UCSD-AML1 (cell line): Measurements from ENCODE around the gene TIMP1.
A peak's percentile ranks its signal among the peaks of the same experiment; 100 is the strongest.

ENCODE experiments used
- DNase-seq: peaks from one replicate; lab custom pipeline; 2025; ENCODE audit not compliant: unreplicated experiment; lab: John Stamatoyannopoulos, UW

The TIMP1 gene

DNA sequence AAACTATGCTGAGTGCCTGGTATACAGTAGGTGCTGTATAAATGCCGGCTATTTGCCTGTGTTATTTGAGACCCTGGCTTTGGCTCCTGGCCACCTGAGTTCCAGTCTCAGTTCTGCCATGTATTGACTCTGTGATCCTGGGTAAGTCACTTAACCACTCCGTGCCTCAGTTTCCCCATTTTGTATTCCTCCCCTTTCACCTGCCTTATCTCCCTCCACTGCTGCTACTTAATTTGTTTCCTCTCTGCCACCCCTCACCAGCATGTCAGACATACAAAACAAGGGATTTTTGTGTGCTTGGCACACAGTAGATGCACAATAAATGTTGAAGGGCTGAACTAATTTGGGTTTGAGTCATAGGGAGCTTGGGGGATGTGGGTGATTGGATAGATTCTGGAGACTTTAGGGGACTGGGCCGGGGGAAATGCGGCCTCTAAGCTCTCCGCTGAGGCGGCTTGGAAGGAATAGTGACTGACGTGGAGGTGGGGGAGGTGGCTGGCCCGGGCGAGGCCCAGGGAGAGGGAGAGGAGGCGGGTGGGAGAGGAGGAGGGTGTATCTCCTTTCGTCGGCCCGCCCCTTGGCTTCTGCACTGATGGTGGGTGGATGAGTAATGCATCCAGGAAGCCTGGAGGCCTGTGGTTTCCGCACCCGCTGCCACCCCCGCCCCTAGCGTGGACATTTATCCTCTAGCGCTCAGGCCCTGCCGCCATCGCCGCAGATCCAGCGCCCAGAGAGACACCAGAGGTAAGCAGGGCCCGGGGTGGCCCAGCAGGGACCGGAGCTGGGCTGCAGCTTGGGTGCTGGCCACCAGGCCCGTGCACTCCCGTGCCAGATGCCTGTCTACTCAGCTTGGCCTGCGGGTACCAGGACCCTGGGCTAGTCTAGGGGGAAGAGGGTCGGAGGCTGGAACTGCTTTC, at the start of gene TIMP1:
TIMP1 (plus strand) TSS at position 706 of the 917 bp plus-strand sequence. CDS start 980 bp downstream, outside the sequence.
- peak; percentile 93 for DNase-seq

GRCh38 chrX:47539860-47540259, 42.4 kb upstream of the TIMP1 start:
- no peak for DNase-seq

DNA sequence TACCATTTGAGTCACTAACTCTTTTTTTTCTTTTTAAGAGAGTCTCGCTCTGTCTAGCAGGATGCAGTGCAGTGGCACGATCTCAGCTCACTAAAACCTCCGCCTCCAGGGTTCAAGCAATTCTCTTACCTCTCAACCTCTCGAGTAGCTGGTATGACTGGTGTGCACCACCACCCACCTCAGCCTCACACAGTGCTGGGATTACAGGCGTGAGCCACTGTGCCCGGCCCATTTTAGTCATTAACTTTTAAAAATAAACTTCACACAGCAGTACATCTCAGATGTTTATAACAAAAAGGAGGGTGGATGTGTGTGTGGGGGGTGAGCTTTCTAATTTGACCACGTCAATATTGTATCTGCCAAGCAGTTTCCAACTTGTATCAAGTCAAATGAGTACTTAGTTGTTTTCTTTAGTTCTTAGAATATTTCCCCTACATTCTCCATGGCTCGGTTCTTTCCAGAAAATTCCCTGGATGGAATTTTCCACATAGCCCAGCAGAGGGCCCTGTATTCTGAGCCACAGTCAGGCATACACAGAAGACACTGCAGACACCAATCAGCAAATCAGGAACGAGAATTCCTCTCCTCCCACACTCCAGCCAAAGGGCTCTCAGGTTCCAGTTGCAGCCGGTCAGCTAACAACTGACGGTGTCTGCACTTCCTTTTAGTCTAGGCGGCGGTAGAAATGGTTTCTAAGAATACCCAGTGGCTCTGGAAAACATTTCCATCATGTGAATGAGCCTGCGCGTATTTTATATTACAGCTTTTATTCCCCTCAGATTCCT, 41.3 kb upstream of the TIMP1 start:
- DNase-seq, result peak; percentile 59

DNA sequence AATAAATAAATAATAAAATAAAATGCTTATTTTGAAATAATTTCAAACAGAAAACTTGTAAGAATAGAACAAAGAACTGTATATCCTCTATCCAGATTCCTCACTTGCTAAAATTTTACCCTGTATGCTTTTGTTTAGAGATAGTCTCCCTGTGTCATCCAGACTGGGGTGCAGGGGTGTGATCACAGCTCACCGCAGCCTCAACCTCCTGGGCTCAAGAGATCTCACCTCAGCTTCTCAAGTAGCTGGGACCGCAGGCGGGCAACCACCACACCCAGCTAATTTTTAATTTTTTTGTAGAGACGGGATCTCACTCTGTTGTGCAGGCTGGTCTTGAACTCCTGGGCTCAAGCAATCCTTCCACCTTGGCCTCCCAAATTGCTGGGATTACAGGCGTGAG, 38.7 kb upstream of the TIMP1 start:
- DNase-seq, result no peak

- DNase-seq, result peak; percentile 81
These were observed 26.1 kb upstream of the TIMP1 start for GRCh38 chrX:47556045-47556623.

- no peak for DNase-seq
These were observed 23.8 kb upstream of the TIMP1 start for GRCh38 chrX:47558436-47558835.

DNA sequence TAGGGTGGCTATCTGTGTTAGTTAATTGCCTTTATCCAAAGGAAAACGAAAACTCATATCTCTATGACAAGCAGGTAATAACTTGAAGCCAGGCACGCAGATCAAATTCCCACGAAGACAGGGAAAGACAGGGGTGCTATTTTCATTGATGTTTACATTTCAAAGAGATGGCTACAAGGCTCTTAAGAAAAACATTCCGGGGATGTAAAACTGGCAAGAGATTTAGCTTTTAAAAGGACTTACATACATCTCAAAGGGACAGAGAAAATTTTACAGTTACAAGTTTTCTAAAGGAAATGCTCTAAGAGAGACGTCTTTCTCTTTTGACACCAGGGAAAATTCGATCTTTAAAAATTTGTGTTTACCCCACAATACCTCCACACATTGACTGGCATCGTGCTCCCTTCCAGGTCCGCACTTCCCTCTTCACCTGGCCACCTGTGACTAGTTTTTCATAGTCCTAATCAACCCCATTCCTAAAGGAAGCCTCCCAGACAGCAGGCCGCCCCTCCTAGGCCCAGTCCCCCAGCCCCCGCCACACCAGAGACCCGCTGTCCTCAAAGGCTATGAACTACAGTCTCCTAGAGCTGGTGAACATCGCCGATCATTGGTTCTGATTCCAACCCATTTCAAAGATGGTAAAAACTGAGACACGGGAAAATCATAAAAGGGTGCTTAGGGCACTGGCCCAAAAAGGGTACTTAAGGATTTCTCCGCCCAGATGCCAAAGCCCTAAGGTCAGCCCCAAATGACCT, 21.9 kb upstream of the TIMP1 start:
- DNase-seq, result no peak

DNA sequence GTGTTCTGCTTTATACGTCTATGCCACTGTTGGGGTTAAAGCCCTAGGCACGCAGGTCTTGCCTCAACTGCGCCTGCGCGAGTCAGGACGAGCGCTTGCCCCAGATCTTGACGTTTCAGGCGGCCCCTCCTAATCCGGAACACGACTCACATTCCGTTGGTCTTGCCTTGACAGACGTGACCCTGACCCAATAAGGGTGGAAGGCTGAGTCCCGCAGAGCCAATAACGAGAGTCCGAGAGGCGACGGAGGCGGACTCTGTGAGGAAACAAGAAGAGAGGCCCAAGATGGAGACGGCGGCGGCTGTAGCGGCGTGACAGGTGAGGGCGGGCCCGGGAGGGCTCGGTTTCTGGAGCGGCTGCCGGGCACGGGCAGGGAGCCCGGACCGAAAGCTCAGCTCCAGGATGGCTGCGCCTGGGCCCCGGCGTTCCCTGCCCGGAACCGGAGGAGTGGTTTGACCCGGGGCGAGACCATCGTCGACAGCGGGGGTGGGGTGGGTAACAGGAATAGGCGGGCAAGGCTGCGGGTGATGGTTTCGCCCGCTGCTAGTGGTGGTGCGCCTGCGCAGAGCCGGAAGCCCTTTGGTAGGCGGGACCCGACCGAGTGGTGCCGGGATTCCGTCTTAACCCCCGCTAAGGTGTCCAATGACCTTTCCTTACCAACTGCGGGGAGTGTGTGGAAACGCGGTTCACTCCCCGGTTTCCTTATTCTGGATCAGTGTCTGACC, 21.1 kb upstream of the TIMP1 start, which contains the start of gene ARAF:
ARAF (plus strand) TSS at position 272 of the 725 bp plus-strand sequence. CDS start 1,763 bp downstream, outside the sequence.
- DNase-seq, result peak; percentile 92

DNA sequence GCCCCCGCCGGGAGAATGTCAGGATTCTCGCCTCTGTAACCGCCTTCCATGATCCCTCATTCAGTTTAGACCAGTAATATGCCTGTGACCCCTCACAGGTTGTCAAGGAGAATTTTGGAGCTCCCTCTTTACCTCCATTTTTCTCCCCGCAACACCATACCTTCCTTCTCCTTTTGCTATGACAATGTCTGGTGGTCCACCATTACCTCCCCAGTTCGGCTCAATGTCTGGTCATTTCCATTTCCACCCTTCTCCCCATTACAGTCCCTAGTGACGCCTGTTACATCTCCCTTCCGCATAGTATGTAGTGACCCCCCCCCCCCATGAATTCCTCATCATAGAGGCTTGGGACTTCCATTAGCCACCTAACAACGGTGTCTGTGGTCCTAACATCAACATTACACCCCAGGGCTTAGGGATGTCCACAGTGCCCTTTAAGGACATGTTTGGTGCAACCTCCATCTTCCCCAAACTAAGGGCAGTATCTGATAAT, 20.5 kb upstream of the TIMP1 start:
- DNase-seq, result no peak

- DNase-seq, result peak; percentile 70
These were observed 19.5 kb upstream of the TIMP1 start for GRCh38 chrX:47562615-47563243.

DNA sequence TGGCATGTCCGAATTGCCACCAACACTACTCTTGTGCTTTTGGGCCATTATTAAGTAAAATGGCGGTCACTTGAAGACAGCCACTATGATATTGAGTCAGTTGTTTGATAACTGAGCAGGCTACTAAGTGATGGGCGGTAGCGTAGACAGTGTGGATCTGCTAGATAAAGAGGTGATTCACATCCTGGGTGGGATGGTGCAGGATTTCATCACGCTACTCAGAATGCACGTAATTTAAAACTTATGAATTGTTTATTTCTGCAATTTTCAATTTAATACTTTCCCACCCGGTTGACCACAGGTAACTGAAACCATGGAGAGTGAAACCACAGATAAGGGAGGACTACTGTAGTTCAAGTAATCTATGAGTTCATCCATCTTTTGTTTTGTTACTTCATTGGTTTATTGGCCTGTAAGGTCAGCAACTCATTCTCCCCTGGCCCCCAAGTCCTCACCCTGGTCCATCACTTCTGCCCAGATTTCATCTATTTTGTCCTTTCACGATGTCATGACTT, 18.4 kb upstream of the TIMP1 start:
- no peak for DNase-seq

- DNase-seq, result no peak
These were observed 17.7 kb upstream of the TIMP1 start for GRCh38 chrX:47564438-47565085.

GRCh38 chrX:47566841-47567240, 15.4 kb upstream of the TIMP1 start:
- no peak for DNase-seq

GRCh38 chrX:47568656-47569295, 13.5 kb upstream of the TIMP1 start:
- DNase-seq, result no peak

GRCh38 chrX:47570794-47571193, 11.4 kb upstream of the TIMP1 start:
- DNase-seq, result no peak

- DNase-seq, result no peak
These were observed 11.0 kb upstream of the TIMP1 start for GRCh38 chrX:47571215-47571614.

GRCh38 chrX:47571896-47572295, 10.3 kb upstream of the TIMP1 start:
- no peak for DNase-seq

DNA sequence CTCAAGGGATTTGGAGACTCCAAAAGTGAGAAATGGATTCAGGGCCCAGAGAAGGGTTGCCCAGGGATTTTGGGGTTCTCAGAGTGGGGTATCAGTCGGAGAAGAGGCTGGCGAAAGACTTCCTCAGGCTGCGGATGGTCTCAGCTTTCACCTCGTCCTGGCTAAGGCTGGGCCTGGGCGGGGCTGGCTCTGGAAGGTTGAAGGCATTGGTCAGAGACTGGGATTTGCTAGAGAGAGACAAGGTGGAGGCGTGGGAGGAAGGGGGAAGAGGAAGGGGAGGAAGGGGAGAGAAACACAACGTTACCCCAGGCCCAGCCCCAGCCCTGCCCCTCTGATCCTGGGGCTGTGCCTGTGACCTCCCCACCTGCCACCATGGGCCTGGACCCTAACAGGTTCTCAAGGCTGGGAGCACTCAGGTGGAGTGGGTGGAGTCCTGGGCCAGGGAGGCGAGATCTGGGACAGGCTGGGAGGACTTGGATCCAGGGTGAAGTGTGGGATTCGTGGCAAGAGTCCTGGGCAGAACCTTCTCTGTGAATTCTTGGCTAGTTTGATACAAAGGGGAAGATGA, 9.4 kb upstream of the TIMP1 start:
- no peak for DNase-seq
